ENCODE measurements around the gene WDFY3. TPM values are rescaled to one million over a fixed set of nuclear protein-coding genes. Genes with fewer than 3 reads are reported as not detected.

WDFY3 gene
- total and polyA plus RNA-seq, 12 donors = 4.9 to 68.9 (median 51.1) TPM

DNA sequence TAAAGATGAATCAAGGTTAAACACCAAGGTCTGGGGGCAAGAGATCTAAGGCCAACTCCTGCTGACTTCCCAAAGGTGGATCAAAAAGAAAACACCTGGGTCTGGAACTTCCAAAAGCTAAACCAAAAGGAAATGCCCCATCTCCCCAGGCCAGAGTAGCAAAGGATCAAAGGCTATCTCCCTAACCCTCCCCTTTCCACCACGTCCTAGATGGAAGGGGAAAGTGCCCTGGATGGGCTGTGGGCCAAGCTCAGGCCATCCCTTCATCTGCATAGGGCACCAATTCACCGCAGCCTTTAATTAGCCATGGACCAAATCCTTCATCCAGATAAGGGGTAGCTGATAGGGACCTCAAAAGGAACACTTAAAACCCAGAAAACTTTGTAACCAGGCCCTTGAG is 100.2 kb downstream of the WDFY3 start:
- DNase-seq (no peak), ATAC-seq (no peak)
- TF ChIP-seq CTCF (IDR thresholded peaks at IDR 0.05) = no peak
- intact Hi-C loops (cut with DNase I) = no loop called here
- Histone ChIP-seq H3K36me3 (peaks cover 0 to 6% (median 0%) of the 10 kb centered on the region in 9 donors), H3K27ac (no peak overlapping the region), H3K4me3 (no peak overlapping the region), H3K4me1 (peaks cover 0 to 9% (median 5%) of the 10 kb centered on the region in 9 donors), H3K9me3 (peaks cover 0 to 6% (median 0%) of the 10 kb centered on the region in 11 donors), H3K27me3 (no peaks in the 10 kb centered on the region)
- 61 to 69% methylated on average over 2 of the region's 2 CpGs for WGBS, 2 donors

DNA sequence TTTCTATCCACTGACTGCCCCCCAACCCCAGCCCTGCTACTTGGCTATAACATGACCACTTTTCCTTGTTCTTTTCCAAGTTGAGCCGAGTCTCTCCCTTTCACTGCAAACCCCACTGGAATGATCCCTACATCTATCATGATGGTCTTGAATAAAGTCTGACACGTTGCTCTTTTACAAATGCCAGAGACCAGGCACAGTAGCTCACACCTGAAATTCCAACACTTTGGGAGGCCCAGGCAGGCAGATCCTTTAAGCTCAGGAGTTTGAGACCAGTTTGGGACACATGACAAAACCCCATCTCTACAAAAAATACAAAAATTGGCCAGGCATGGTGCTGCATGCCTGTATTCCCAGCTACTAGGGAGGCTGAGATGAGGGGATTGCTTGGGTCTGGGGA is 100.9 kb downstream of the WDFY3 start:
- Histone ChIP-seq H3K27ac (no peak overlapping the region), H3K9me3 (peaks cover 0 to under 1% (median 0%) of the 10 kb centered on the region in 11 donors), H3K4me1 (peaks cover 0 to 8% (median 5%) of the 10 kb centered on the region in 9 donors), H3K36me3 (peaks cover 0 to 9% (median 0%) of the 10 kb centered on the region in 9 donors), H3K27me3 (no peaks in the 10 kb centered on the region), H3K4me3 (no peak overlapping the region)
- ATAC-seq (no peak), DNase-seq (no peak)
- TF ChIP-seq CTCF (IDR thresholded peaks at IDR 0.05) = no peak
- 80 to 84% methylated on average over 2 of the region's 2 CpGs for WGBS, 2 donors
- intact Hi-C loops (cut with DNase I) = no loop called here

GRCh38 chr4:84862064-84862463 is 104.4 kb downstream of the WDFY3 start:
- no peak for DNase-seq
- no peak for ATAC-seq
- Histone ChIP-seq H3K27ac (no peak overlapping the region), H3K36me3 (peaks cover 0 to 38% (median 6%) of the 10 kb centered on the region in 9 donors), H3K27me3 (no peaks in the 10 kb centered on the region), H3K4me3 (no peak overlapping the region), H3K4me1 (peaks cover 0 to 21% (median 6%) of the 10 kb centered on the region in 9 donors), H3K9me3 (no peaks in the 10 kb centered on the region)
- TF ChIP-seq CTCF (IDR thresholded peaks at IDR 0.05) = no peak
- 77 to 83% methylated on average over 2 of the region's 2 CpGs for WGBS, 2 donors
- intact Hi-C loops (cut with DNase I) = no loop called here

DNA sequence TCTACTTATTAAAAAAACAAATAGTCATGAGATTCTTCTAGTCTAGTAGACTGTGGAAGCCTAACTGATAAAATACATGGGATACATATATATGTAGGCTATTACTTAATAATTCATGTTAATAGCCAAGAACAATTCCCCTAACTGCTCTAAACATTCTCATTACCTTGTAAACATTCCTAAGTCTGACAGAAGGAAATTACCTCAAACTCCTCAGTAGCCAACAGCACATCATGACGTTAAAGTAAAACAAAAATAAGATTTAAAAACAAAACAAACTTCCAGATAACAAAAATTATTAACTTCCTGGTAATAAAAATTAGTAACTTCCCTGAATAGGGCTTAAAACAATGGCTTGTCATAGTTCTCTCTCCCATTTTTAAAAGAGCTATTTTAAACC is 109.2 kb downstream of the WDFY3 start:
- intact Hi-C loops (cut with DNase I) = loop anchor here in 1 of 10 donors (10.0 kb wide), 1 partner anchor 108 kb away; the partner anchor contains the start of gene WDFY3
- no peak overlapping the region for H3K4me3 ChIP-seq
- no peak for ATAC-seq
- peaks cover 0 to 31% (median 6%) of the 10 kb centered on the region in 9 donors for H3K36me3 ChIP-seq
- H3K9me3 ChIP-seq = no peaks in the 10 kb centered on the region
- no peak overlapping the region for H3K27ac ChIP-seq
- no peaks in the 10 kb centered on the region for H3K27me3 ChIP-seq
- no peak for TF ChIP-seq CTCF (IDR thresholded peaks at IDR 0.05)
- peaks cover 0 to 44% (median 14%) of the 10 kb centered on the region in 9 donors for H3K4me1 ChIP-seq
- DNase-seq = no peak
- WGBS, 2 donors = 43 to 60% methylated on average over 1 of the region's 1 CpG

Data from heart right ventricle (tissue), 16 donors.